CD14-positive monocyte (primary cell): ENCODE data around the gene ETV4. TPM values are rescaled to one million over a fixed set of nuclear protein-coding genes. Genes with fewer than 3 reads are reported as not detected.

Experiments used
- DNase-seq, 3 donors: peaks; one replicate each; pipeline ENCODE4 v3.0.0-alpha.2; 2011 to 2022
- H2AFZ ChIP-seq: 2 replicates; pipeline ENCODE4 v1.6.0; 2012; ENCODE audit warnings: mild to moderate bottlenecking, low read depth, low read length, inconsistent platforms; ENCODE audit not compliant: insufficient read depth, poor library complexity, severe bottlenecking
- H3K27ac ChIP-seq, 2 donors: 1 replicate in 1 of 2; 2 replicates in 1 of 2; pipeline ENCODE4 v1.5.1; 2012 to 2013; ENCODE audit warnings: low read length in 2 of 2, control low read depth in 1 of 2, inconsistent platforms in 1 of 2, low read depth in 1 of 2, mild to moderate bottlenecking in 1 of 2
- H3K27me3 ChIP-seq, 2 donors: one replicate each; pipeline versions ENCODE4 v1.6.0 to v1.6.1; 2011 to 2013; ENCODE audit warnings: low read length in 2 of 2; ENCODE audit not compliant: control insufficient read depth in 2 of 2, insufficient read depth in 2 of 2
- H3K36me3 ChIP-seq, 2 donors: replicated peaks in 1 of 2; 1 replicate in 1 of 2; 2 replicates in 1 of 2; pipeline versions ENCODE4 v1.5.1 to v1.6.1; 2012 to 2013; ENCODE audit warnings: low read length in 2 of 2, control low read depth in 1 of 2, inconsistent platforms in 1 of 2, mild to moderate bottlenecking in 1 of 2; ENCODE audit not compliant: insufficient read depth in 2 of 2, control insufficient read depth in 1 of 2
- H3K4me1 ChIP-seq, 2 donors: 1 replicate in 1 of 2; 2 replicates in 1 of 2; pipeline versions ENCODE4 v1.5.1 to v1.6.1; 2012 to 2013; ENCODE audit warnings: low read length in 2 of 2, control low read depth in 1 of 2, inconsistent platforms in 1 of 2, mild to moderate bottlenecking in 1 of 2, moderate library complexity in 1 of 2; ENCODE audit not compliant: insufficient read depth in 2 of 2, control insufficient read depth in 1 of 2
- H3K4me2 ChIP-seq: replicated peaks from 2 replicates; pipeline ENCODE3; 2012; ENCODE audit warnings: low read length, moderate library complexity, mild to moderate bottlenecking; ENCODE audit not compliant: poor library complexity, severe bottlenecking; ENCODE audit errors: extremely low read depth
- H3K4me3 ChIP-seq, 3 experiments: fragments of 200-600 bp in 1 of 3; sonication (generic) in 1 of 3; replicated peaks in 1 of 3; 1 replicate in 2 of 3; 2 replicates in 1 of 3; pipeline ENCODE4 v1.5.1; 2011 to 2013; ENCODE audit warnings: low read length in 3 of 3, mild to moderate bottlenecking in 3 of 3, control low read depth in 2 of 3, low read depth in 2 of 3, inconsistent platforms in 1 of 3, moderate library complexity in 1 of 3
- H3K79me2 ChIP-seq: 2 replicates; pipeline ENCODE4 v1.6.0; 2012; ENCODE audit warnings: mild to moderate bottlenecking, control low read depth, inconsistent platforms, low read length, moderate library complexity; ENCODE audit not compliant: insufficient read depth
- H3K9ac ChIP-seq: 2 replicates; pipeline ENCODE4 v1.6.0; 2017; ENCODE audit warnings: low read length, mild to moderate bottlenecking; ENCODE audit not compliant: insufficient read depth, poor library complexity, severe bottlenecking
- H3K9me3 ChIP-seq, 2 donors: replicated peaks in 1 of 2; 1 replicate in 1 of 2; 2 replicates in 1 of 2; pipeline versions ENCODE4 v1.5.1 to v1.6.1; 2012 to 2013; ENCODE audit warnings: low read length in 2 of 2, control low read depth in 1 of 2; ENCODE audit not compliant: control insufficient read depth in 1 of 2, insufficient read depth in 1 of 2
- H4K20me1 ChIP-seq: 2 replicates; pipeline ENCODE4 v1.6.0; 2012; ENCODE audit warnings: mild to moderate bottlenecking, low read length, control low read depth, moderate library complexity; ENCODE audit not compliant: insufficient read depth
- H3K27ac Mint-ChIP-seq, 7 donors: one replicate each; pipeline ENCODE4 v1.8.0; 2020; ENCODE audit warnings: mild to moderate bottlenecking in 7 of 7, mixed read lengths in 7 of 7, moderate library complexity in 6 of 7, inconsistent platforms in 2 of 7
- H3K27me3 Mint-ChIP-seq, 3 donors: one replicate each; pipeline ENCODE4 v1.8.0; 2021 to 2022; ENCODE audit warnings: low read depth in 3 of 3, mild to moderate bottlenecking in 3 of 3, mixed read lengths in 3 of 3, moderate library complexity in 3 of 3, inconsistent platforms in 1 of 3
- H3K36me3 Mint-ChIP-seq, 2 donors: one replicate each; pipeline ENCODE4 v1.8.0; 2020; ENCODE audit warnings: mixed read lengths in 2 of 2, inconsistent platforms in 1 of 2, mild to moderate bottlenecking in 1 of 2
- H3K4me1 Mint-ChIP-seq: one replicate; pipeline ENCODE4 v1.8.0; 2020; ENCODE audit warnings: mild to moderate bottlenecking, mixed read lengths
- H3K4me3 Mint-ChIP-seq, 2 donors: one replicate each; pipeline ENCODE4 v1.8.0; 2020; ENCODE audit warnings: mild to moderate bottlenecking in 2 of 2, mixed read lengths in 2 of 2, moderate library complexity in 1 of 2
- H3K9me3 Mint-ChIP-seq, 7 donors: one replicate each; pipeline ENCODE4 v1.8.0; 2020 to 2022; ENCODE audit warnings: mixed read lengths in 7 of 7, mild to moderate bottlenecking in 6 of 7, moderate library complexity in 6 of 7, inconsistent platforms in 2 of 7
- WGBS: methylation state at CpG from one replicate; pipeline ENCODE4 v1.1.5; 2013; ENCODE audit warnings: missing lambda C conversion rate; ENCODE audit not compliant: insufficient coverage; 5-methylcytosine and 5-hydroxymethylcytosine counted together
- intact Hi-C, 2 donors: fragments of 100-400 bp; cut with micrococcal nuclease; formaldehyde crosslinking; loops; one replicate each; pipeline versions ENCODE4 v1.15.0 to v1.15.1; 2023
- polyA plus RNA-seq, 3 donors: library from polyadenylated mRNA; depleted of rRNA in 1 of 3; unstranded in 2 of 3; stranded (reverse) in 1 of 3; fragments of 300-500 nt in 2 of 3; fragments of >200 nt in 1 of 3; fragmentation: Illumina TruSeq in 2 of 3; gene quantifications; 1 replicate in 2 of 3; 2 replicates in 1 of 3; pipeline ENCODE4 v1.2.3, GENCODE V29; 2012 to 2021
- TF ChIP-seq, protein P1 (sequence below): fragments of 200-600 bp; IDR thresholded peaks from one replicate; pipeline ENCODE4 v1.8.0; 2022; ENCODE audit warnings: antibody characterized with exemption, mild to moderate bottlenecking

Gene ETV4
- polyA plus RNA-seq, 3 donors, result not detected

DNA sequence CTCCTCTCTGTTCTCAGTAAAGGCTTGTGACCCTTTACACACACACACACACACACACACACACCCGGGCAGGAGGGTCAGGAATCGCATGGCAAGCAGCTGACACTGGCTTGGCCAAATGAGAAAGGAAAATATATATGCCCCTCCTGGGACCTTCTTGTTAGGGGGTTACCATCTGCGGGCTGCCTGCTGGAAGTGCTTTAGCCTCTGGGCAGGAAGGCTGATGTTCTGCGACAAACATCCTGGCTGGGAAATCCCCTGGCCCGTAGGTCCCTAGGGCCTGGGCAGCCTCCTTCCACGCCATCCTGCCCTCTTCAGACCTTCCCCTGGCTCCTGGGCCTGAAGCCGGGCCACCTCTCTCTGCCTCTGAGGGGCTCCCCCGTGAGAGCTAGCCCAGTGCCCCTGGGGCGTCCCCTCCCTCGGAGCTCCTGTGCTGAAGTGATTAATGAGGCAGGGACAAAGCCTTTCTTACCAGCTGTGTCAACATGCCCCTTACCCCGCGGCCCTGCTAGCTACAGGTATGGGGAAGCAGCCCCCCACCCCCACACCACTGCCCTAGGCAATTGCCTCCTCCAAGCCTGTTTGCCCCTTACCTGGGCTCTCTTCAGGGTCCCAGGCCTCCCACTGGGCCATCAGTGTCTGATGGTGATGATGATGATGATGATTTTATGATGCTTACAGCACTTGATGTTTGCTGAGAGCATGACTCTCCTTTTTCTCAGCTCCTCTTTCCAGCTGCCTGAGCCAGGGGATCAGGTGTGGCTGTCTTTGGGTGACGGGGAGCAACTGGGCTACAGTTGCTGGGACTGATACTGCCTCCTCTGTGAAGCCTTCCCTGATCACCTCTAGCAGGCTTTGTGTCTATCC is 32.8 kb upstream of the ETV4 start:
- DNase-seq, result peak in 1 of 3 donors; percentile 15
- Histone ChIP-seq H3K4me3 (no peak overlapping the region), H3K9me3 (no peaks in the 10 kb centered on the region), H3K79me2 (no peaks in the 10 kb centered on the region), H4K20me1 (no peaks in the 10 kb centered on the region), H3K36me3 (no peaks in the 10 kb centered on the region), H3K4me2 (no peak overlapping the region), H2AFZ (no peak overlapping the region), H3K27ac (no peak overlapping the region), H3K27me3 (peaks cover 0 to 3% of the 10 kb centered on the region in 2 donors), H3K9ac (no peak overlapping the region), H3K4me1 (no peaks in the 10 kb centered on the region)
- Mint-ChIP-seq H3K9me3 (no peaks in the 10 kb centered on the region), H3K36me3 (no peaks in the 10 kb centered on the region), H3K27me3 (peaks cover 23 to 32% (median 32%) of the 10 kb centered on the region in 3 donors), H3K27ac (no peak overlapping the region), H3K4me3 (peak overlapping the region in 1 of 2 donors; percentile 17), H3K4me1 (peaks cover 3% of the 10 kb centered on the region)
- TF ChIP-seq, protein P1, sequence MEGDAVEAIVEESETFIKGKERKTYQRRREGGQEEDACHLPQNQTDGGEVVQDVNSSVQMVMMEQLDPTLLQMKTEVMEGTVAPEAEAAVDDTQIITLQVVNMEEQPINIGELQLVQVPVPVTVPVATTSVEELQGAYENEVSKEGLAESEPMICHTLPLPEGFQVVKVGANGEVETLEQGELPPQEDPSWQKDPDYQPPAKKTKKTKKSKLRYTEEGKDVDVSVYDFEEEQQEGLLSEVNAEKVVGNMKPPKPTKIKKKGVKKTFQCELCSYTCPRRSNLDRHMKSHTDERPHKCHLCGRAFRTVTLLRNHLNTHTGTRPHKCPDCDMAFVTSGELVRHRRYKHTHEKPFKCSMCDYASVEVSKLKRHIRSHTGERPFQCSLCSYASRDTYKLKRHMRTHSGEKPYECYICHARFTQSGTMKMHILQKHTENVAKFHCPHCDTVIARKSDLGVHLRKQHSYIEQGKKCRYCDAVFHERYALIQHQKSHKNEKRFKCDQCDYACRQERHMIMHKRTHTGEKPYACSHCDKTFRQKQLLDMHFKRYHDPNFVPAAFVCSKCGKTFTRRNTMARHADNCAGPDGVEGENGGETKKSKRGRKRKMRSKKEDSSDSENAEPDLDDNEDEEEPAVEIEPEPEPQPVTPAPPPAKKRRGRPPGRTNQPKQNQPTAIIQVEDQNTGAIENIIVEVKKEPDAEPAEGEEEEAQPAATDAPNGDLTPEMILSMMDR, result no peak
- WGBS, result 18% methylated on average over 6 of the region's 13 CpGs
- intact Hi-C loops, result loop anchor here in 1 of 2 donors (5.0 kb wide), 1 partner anchor 183 kb away; no protein-coding TSS in a partner anchor

DNA sequence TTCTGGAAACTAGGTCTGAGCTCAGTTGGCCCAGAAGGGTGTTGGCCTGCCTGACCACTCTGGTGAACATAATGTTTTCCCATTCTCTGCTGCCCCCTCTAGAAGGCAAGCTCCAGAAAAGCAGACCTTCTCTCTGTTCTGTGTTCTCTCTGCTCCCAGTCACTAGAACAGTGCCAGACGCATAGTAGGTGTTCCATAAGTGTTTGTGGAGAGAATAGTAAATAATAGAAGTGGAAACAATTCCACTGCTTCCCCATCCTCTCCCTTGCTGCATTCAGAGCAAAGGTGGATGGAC is 32.2 kb upstream of the ETV4 start:
- no peak overlapping the region for H3K4me3 ChIP-seq
- H3K4me3 Mint-ChIP-seq, result no peak overlapping the region
- no CpG with 5 or more reads among the region's 1 CpG for WGBS
- TF ChIP-seq, protein P1, result no peak
- H3K9ac ChIP-seq, result no peak overlapping the region
- H3K36me3 Mint-ChIP-seq, result no peaks in the 10 kb centered on the region
- no peaks in the 10 kb centered on the region for H3K4me1 ChIP-seq
- H4K20me1 ChIP-seq, result no peaks in the 10 kb centered on the region
- no peak overlapping the region for H3K27ac ChIP-seq
- H3K27ac Mint-ChIP-seq, result no peak overlapping the region
- intact Hi-C loops, result loop anchor here in 1 of 2 donors (5.0 kb wide), 1 partner anchor 184 kb away; no protein-coding TSS in a partner anchor
- H3K9me3 ChIP-seq, result no peaks in the 10 kb centered on the region
- peaks cover 3% of the 10 kb centered on the region for H3K4me1 Mint-ChIP-seq
- H3K79me2 ChIP-seq, result no peaks in the 10 kb centered on the region
- no peak for DNase-seq
- H3K27me3 ChIP-seq, result peaks cover 0 to 3% of the 10 kb centered on the region in 2 donors
- H3K4me2 ChIP-seq, result no peak overlapping the region
- peaks cover 23 to 30% (median 29%) of the 10 kb centered on the region in 3 donors for H3K27me3 Mint-ChIP-seq
- no peaks in the 10 kb centered on the region for H3K36me3 ChIP-seq
- no peaks in the 10 kb centered on the region for H3K9me3 Mint-ChIP-seq
- no peak overlapping the region for H2AFZ ChIP-seq
